ENCODE results near the gene POP7.

DNA sequence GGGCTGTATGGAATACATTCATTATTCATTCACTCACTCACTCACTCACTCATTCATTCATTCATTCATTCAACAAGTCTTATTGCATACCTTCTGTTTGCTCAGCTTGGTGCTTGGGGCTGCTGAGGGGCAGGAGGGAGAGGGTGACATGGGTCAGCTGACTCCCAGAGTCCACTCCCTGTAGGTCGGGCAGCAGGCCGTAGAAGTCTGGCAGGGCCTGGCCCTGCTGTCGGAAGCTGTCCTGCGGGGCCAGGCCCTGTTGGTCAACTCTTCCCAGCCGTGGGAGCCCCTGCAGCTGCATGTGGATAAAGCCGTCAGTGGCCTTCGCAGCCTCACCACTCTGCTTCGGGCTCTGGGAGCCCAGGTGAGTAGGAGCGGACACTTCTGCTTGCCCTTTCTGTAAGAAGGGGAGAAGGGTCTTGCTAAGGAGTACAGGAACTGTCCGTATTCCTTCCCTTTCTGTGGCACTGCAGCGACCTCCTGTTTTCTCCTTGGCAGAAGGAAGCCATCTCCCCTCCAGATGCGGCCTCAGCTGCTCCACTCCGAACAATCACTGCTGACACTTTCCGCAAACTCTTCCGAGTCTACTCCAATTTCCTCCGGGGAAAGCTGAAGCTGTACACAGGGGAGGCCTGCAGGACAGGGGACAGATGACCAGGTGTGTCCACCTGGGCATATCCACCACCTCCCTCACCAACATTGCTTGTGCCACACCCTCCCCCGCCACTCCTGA lies 16.7 kb downstream of the POP7 start:
- TF ChIP-seq CTCF (IDR thresholded peaks at IDR 0.05 in 8 of 11, conservative IDR thresholded peaks at IDR 0.05 in 3 of 11) (no peak), POLR2A (IDR thresholded peaks at IDR 0.05) (no peak)

Measured in spleen (tissue), 7 donors.